GM19438 (cell line): Measurements from ENCODE around the gene NAT14.
"Not testable (repeated sequence)": the region's sequence is repeated elsewhere in the genome, so short reads cannot be mapped to it uniquely, and the experiment has no call there.

Experiments used
- ATAC-seq: cut with Tn5 transposase; IDR thresholded peaks from one replicate; pipeline ENCODE4 v1.9.1; 2021; ENCODE audit warnings: low read depth; ENCODE audit not compliant: unreplicated experiment

NAT14 gene

DNA sequence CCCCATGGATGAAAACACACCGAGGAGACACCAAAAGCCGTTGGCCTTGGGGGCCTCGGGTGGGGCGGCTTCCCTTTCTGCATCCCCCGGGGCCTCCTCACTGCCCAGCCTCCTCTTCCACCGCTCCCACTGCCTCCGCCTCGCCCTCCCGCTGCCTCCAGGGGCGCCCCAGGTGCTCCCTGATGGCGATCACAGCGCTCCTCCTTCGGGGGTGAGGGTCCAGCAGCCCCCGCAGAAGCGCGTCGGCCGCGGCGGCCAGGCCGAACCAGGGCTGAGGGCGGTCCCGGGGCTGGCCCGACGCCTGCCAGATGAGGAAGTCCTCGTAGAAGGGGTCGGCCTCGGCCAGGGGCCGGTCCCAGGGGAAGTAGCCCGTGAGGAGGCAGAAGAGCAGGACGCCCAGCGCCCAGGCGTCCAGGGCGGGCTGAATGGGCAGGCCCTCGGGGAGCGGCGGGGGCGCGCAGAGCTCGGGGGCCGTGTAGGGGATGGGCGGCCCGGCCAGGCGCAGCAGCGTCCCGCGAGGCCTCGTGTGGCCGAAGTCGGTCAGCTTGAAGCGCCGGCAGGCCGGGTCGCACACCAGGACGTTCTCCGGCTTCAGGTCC is 44.7 kb downstream of the NAT14 start:
- no peak for ATAC-seq

GRCh38 chr19:55530996-55531395 is 46.0 kb downstream of the NAT14 start:
- ATAC-seq = no peak

DNA sequence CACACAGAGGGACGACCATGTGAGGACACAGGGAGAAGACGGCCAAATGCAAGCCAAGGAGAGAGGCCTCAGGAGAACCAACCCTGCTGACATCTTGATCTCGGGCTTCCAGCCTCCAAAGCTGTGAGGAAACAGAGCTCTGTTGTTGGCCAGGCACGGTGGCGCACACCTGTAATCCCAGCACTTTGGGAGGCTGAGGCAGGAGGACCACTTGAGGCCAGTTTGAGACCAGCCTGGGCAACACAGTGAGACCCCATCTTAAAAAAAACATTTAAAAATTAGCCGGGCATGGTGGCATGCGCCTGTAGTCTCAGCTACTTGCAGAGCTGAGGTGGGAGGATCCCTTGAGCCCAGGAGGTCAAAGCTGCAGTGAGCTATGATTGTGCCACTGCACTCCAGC is 49.3 kb downstream of the NAT14 start:
- ATAC-seq = not testable (repeated sequence)

- ATAC-seq = no peak
Measured at GRCh38 chr19:55535173-55535964, 50.4 kb downstream of the NAT14 start.

- ATAC-seq = no peak
Measured at GRCh38 chr19:55535965-55536350, 51.0 kb downstream of the NAT14 start.

DNA sequence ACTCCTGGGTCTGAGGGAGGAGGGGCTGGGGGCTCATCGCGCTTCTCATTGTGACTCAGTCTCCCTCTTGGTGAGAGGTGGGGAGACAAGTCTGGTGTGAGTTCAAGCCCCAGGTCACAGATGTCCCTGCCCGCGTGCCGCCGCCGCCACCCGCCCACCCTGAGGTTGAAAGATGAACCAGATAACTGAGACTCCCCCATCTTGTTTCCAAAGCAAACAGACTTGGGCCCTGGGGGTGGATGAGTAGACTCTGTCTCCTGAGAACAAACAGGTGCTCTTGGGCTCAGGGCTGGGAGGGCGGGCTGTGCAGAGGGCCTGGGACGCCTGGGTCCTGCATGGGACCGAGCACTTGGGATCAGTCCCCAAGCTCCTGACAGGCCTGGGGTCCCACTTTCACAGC is 51.4 kb downstream of the NAT14 start:
- ATAC-seq = no peak
